H1 (cell line): ENCODE results near the gene PSORS1C1. TPM values are rescaled to one million over a fixed set of nuclear protein-coding genes. Genes with fewer than 3 reads are reported as not detected.

Source experiments
- CTCF ChIA-PET: fragments of 300-600 bp; sonication (Branson Sonifier 250); formaldehyde crosslinking; loops from one replicate; lab custom pipeline; 2021; ENCODE audit not compliant: partially characterized antibody; lab: Charles Lee
- POLR2A ChIA-PET: fragments of 300-600 bp; sonication (Branson Sonifier 250); formaldehyde crosslinking; loops from one replicate; lab custom pipeline; 2021; ENCODE audit warnings: inconsistent platforms; ENCODE audit not compliant: partially characterized antibody; lab: Charles Lee
- DNase-seq, 2 experiments: peaks; one replicate each; pipeline versions ENCODE4 v3.0.0 to v3.0.0-alpha.2; 2010 to 2022; ENCODE audit warnings: low spot score in 2 of 2, low read depth in 1 of 2, mixed read lengths in 1 of 2
- FAIRE-seq: peaks from 2 replicates; lab custom pipeline; 2011; peaks lifted over from hg19 to GRCh38; lab: Jason Lieb, UNC
- H2AFZ ChIP-seq: 2 replicates; pipeline ENCODE4 v1.8.1; 2012; ENCODE audit warnings: low read length, inconsistent platforms
- H2AK5ac ChIP-seq: 2 replicates; pipeline ENCODE4 v1.6.1; 2013; ENCODE audit warnings: low read depth, low read length
- H2BK120ac ChIP-seq: replicated peaks from 2 replicates; pipeline ENCODE3; 2013; ENCODE audit warnings: low read depth, low read length, inconsistent platforms
- H2BK12ac ChIP-seq: 2 replicates; pipeline ENCODE4 v1.6.1; 2013; ENCODE audit warnings: low read depth, low read length
- H2BK15ac ChIP-seq: 2 replicates; pipeline ENCODE4 v1.6.1; 2013; ENCODE audit warnings: low read length
- H2BK20ac ChIP-seq: 2 replicates; pipeline ENCODE4 v1.6.1; 2013; ENCODE audit warnings: low read length
- H2BK5ac ChIP-seq: 2 replicates; pipeline ENCODE4 v1.6.1; 2013; ENCODE audit warnings: low read depth, low read length
- H3K14ac ChIP-seq: 2 replicates; pipeline ENCODE4 v1.6.1; 2013; ENCODE audit warnings: inconsistent platforms; ENCODE audit not compliant: insufficient read length
- H3K18ac ChIP-seq: 2 replicates; pipeline ENCODE4 v1.6.1; 2013; ENCODE audit warnings: low read length; ENCODE audit errors: extremely low read depth
- H3K23ac ChIP-seq: 2 replicates; pipeline ENCODE4 v1.6.1; 2013; ENCODE audit warnings: inconsistent platforms; ENCODE audit not compliant: insufficient read length
- H3K23me2 ChIP-seq: 2 replicates; pipeline ENCODE4 v1.6.1; 2013; ENCODE audit warnings: low read depth, low read length
- H3K27ac ChIP-seq: 2 replicates; pipeline ENCODE4 v1.6.1; 2011; ENCODE audit warnings: low read depth, low read length, inconsistent platforms
- H3K27me3 ChIP-seq, 4 experiments: replicated peaks in 1 of 4; 1 replicate in 1 of 4; 2 replicates in 3 of 4; pipeline versions ENCODE4 v1.6.1 to v1.8.1; 2011 to 2013; ENCODE audit warnings: low read length in 3 of 4, mild to moderate bottlenecking in 3 of 4, inconsistent platforms in 2 of 4, mixed read lengths in 2 of 4, moderate library complexity in 1 of 4; ENCODE audit not compliant: control insufficient read depth in 3 of 4, insufficient read depth in 3 of 4; ENCODE audit errors: extremely low read depth in 1 of 4
- H3K36me3 ChIP-seq, 4 experiments: 2 replicates each; pipeline versions ENCODE4 v1.6.1 to v1.8.1; 2011 to 2013; ENCODE audit warnings: mild to moderate bottlenecking in 4 of 4, low read length in 3 of 4, moderate library complexity in 2 of 4, control low read depth in 1 of 4, inconsistent platforms in 1 of 4; ENCODE audit not compliant: insufficient read depth in 4 of 4, control insufficient read depth in 2 of 4
- H3K4ac ChIP-seq: replicated peaks from 2 replicates; pipeline ENCODE3; 2013; ENCODE audit warnings: low read length, low read depth, mixed read lengths, inconsistent platforms; ENCODE audit not compliant: insufficient read length
- H3K4me1 ChIP-seq, 4 experiments: replicated peaks in 1 of 4; 1 replicate in 1 of 4; 2 replicates in 3 of 4; pipeline versions ENCODE4 v1.6.1 to v1.8.1; 2011 to 2013; ENCODE audit warnings: low read length in 3 of 4, inconsistent platforms in 2 of 4, mixed read lengths in 1 of 4; ENCODE audit not compliant: insufficient read depth in 4 of 4, control insufficient read depth in 3 of 4
- H3K4me2 ChIP-seq, 2 experiments: 2 replicates each; pipeline versions ENCODE4 v1.6.1 to v1.8.1; 2011 to 2013; ENCODE audit warnings: low read depth in 2 of 2, low read length in 2 of 2, control low read depth in 1 of 2, inconsistent platforms in 1 of 2, mild to moderate bottlenecking in 1 of 2; ENCODE audit not compliant: insufficient read depth in 1 of 2
- H3K4me3 ChIP-seq, 4 experiments: fragments of 200-600, 300-600 bp in 1 of 4; sonication (generic), shearing (Covaris generic), sonication (Bioruptor Twin) in 1 of 4; 2 replicates each; pipeline versions ENCODE4 v1.5.1 to v1.8.1; 2011 to 2016; ENCODE audit warnings: low read length in 4 of 4, low read depth in 3 of 4, control low read depth in 2 of 4, inconsistent platforms in 2 of 4, mild to moderate bottlenecking in 2 of 4, mixed read lengths in 1 of 4, moderate library complexity in 1 of 4; ENCODE audit not compliant: insufficient read depth in 2 of 4; ENCODE audit errors: extremely low read depth in 1 of 4
- H3K56ac ChIP-seq: replicated peaks from 2 replicates; pipeline ENCODE3; 2013; ENCODE audit warnings: low read depth, mild to moderate bottlenecking, mixed read lengths, low read length, inconsistent platforms; ENCODE audit not compliant: insufficient read length
- H3K79me1 ChIP-seq: 2 replicates; pipeline ENCODE4 v1.6.1; 2013; ENCODE audit warnings: low read depth, low read length, control low read depth
- H3K79me2 ChIP-seq, 2 experiments: 2 replicates each; pipeline versions ENCODE4 v1.6.1 to v1.8.1; 2012 to 2013; ENCODE audit warnings: low read length in 2 of 2, mild to moderate bottlenecking in 2 of 2, inconsistent platforms in 1 of 2; ENCODE audit not compliant: insufficient read depth in 2 of 2, control insufficient read depth in 1 of 2
- H3K9ac ChIP-seq, 4 experiments: replicated peaks in 1 of 4; 1 replicate in 1 of 4; 2 replicates in 3 of 4; pipeline versions ENCODE4 v1.6.1 to v1.8.1; 2011 to 2013; ENCODE audit warnings: low read depth in 3 of 4, low read length in 3 of 4, control low read depth in 2 of 4, mild to moderate bottlenecking in 2 of 4, moderate library complexity in 2 of 4, inconsistent platforms in 1 of 4; ENCODE audit errors: extremely low read depth in 1 of 4
- H3K9me3 ChIP-seq, 2 experiments: 2 replicates each; pipeline versions ENCODE4 v1.6.1 to v1.8.1; 2012 to 2013; ENCODE audit warnings: mild to moderate bottlenecking in 2 of 2, moderate library complexity in 2 of 2, control low read depth in 1 of 2, inconsistent platforms in 1 of 2, low read depth in 1 of 2, low read length in 1 of 2, mixed read lengths in 1 of 2; ENCODE audit not compliant: insufficient read depth in 2 of 2
- H4K20me1 ChIP-seq, 2 experiments: replicated peaks in 1 of 2; 2 replicates each; pipeline versions ENCODE3 to v1.8.1; 2011 to 2013; ENCODE audit warnings: inconsistent platforms in 2 of 2, low read length in 2 of 2, mild to moderate bottlenecking in 1 of 2; ENCODE audit not compliant: insufficient read depth in 2 of 2, control insufficient read depth in 1 of 2
- H4K5ac ChIP-seq: 2 replicates; pipeline ENCODE4 v1.6.1; 2013; ENCODE audit warnings: low read length, low read depth, mixed read lengths, inconsistent platforms; ENCODE audit not compliant: insufficient read length
- H4K8ac ChIP-seq: 2 replicates; pipeline ENCODE4 v1.8.0; 2013; ENCODE audit warnings: mild to moderate bottlenecking, moderate library complexity, low read length, inconsistent platforms; ENCODE audit not compliant: insufficient read depth; ENCODE audit errors: extremely low read depth
- H4K91ac ChIP-seq: replicated peaks from 2 replicates; pipeline ENCODE3; 2013; ENCODE audit warnings: low read length, mixed read lengths, inconsistent platforms; ENCODE audit not compliant: insufficient read length
- PHF8 ChIP-seq: fragments of 200-600 bp; sonication (generic); conservative IDR thresholded peaks from 2 replicates; pipeline ENCODE4 v1.7.1; 2012; ENCODE audit warnings: low read depth, mild to moderate bottlenecking, inconsistent platforms, low read length, moderate library complexity
- RAD21 ChIP-seq, 2 experiments: IDR thresholded peaks in 1 of 2; conservative IDR thresholded peaks in 1 of 2; 2 replicates each; pipeline ENCODE4 v1.6.1; 2011; ENCODE audit warnings: low read depth in 2 of 2, low read length in 2 of 2, improper control_type of control experiment in 1 of 2, inconsistent platforms in 1 of 2, mild to moderate bottlenecking in 1 of 2, moderate library complexity in 1 of 2
- WGBS, 2 experiments: shearing (Covaris generic) in 1 of 2; methylation state at CpG; one replicate each; pipeline versions ENCODE4 v1.1.6 to v1.1.7; 2013 to 2015; ENCODE audit warnings: low lambda C conversion rate in 2 of 2, mixed read lengths in 2 of 2, inconsistent platforms in 1 of 2, low coverage in 1 of 2, missing lambda C conversion rate in 1 of 2; ENCODE audit not compliant: insufficient replicate concordance in 2 of 2, insufficient coverage in 1 of 2, insufficient read length in 1 of 2; ENCODE audit errors: extremely low coverage in 1 of 2, missing lambda C conversion rate in 1 of 2; 5-methylcytosine and 5-hydroxymethylcytosine counted together
- polyA plus RNA-seq, 7 experiments: library from polyadenylated mRNA; depleted of rRNA in 3 of 7; stranded (reverse) in 5 of 7; unstranded in 2 of 7; fragments of >200 nt in 5 of 7; fragments of 200-250 nt in 2 of 7; gene quantifications; 1 replicate in 5 of 7; 2 replicates in 1 of 7; 4 replicates in 1 of 7; pipeline versions ENCODE4 v1.2.1 to v1.2.3, GENCODE V29; 2011 to 2013; ENCODE audit warnings: missing spikeins in 2 of 7, mixed read lengths in 2 of 7
- total RNA-seq: library from RNA; stranded (reverse); fragmentation: NEBNext Ultra II Directional; extraction: Animal tissue kit (Norgen Biotek cat#: 25700); gene quantifications from 2 replicates; pipeline ENCODE4 v1.2.1, GENCODE V29; 2021
- TF ChIP-seq, protein P1 (sequence below), 3 experiments: IDR thresholded peaks; 1 replicate in 2 of 3; 2 replicates in 1 of 3; pipeline versions ENCODE4 v1.5.1 to v1.6.1; 2011; ENCODE audit warnings: low read length in 3 of 3, mild to moderate bottlenecking in 3 of 3, inconsistent platforms in 2 of 3, low read depth in 1 of 3, moderate library complexity in 1 of 3; ENCODE audit not compliant: insufficient read depth in 1 of 3; ENCODE audit errors: control extremely low read depth in 1 of 3

PSORS1C1 gene
- total and polyA plus RNA-seq, 2 of the 8 experiments (the other 6 are each of a cell fraction or from before 2014, with no cell fraction given) = 0.12 to 0.52 TPM

DNA sequence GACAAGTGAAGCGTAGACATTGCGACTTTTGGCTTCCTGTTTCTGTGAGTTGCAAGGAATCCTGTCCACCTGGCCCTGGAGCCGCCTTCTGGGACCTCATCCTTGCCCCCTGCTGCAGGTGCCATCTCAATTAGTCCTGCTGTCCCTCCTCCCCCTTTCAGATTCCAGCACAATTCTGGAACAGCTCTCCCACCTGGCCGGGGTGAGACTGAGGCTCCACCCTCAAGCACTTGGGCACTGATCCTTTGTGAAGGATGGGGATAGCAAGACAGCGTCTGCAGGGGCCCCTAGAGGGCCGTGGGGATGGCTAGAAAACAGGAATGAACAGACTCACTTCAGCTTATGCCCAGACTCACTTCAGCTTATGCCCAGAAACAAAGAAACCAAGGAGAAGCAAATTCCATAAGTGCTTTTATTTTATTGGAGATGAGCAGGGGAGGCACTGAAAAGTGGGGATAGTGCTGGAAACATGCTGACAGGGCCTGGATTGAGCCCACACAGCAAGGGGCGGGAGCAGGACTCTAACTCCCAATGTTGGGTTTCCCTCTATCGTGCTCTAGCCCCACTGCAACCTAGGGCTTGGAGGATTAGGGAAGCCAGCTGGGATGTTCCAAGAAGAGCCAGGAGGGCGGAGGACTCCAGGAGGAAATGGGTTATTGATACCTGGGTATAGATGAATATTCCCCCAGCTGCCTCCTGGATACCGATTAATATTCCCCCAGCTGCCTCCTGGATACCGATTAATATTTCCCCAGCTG lies 3.6 kb upstream of the PSORS1C1 start:
- Histone ChIP-seq H2BK20ac (no peak overlapping the region), H2AFZ (peak overlapping the region; percentile 46; the same call in 1 of the 2 replicates), H2BK120ac (no peak overlapping the region), H3K27ac (no peak overlapping the region), H3K23me2 (no peaks in the 10 kb centered on the region; the same call in 1 of the 2 replicates), H2BK12ac (no peak overlapping the region), H2BK5ac (no peak overlapping the region), H3K4me1 (peaks cover 0 to 20% (median 8%) of the 10 kb centered on the region in 4 experiments; a peak in 6 of 7 replicates), H2BK15ac (no peak overlapping the region), H3K4me3 (no peak overlapping the region), H3K9me3 (no peaks in the 10 kb centered on the region), H3K27me3 (peaks cover 0 to 11% (median 3%) of the 10 kb centered on the region in 4 experiments; a peak in 3 of 7 replicates), H3K23ac (no peak overlapping the region), H2AK5ac (no peak overlapping the region), H3K36me3 (no peaks in the 10 kb centered on the region), H4K5ac (no peak overlapping the region), H3K14ac (no peak overlapping the region), H4K8ac (no peak overlapping the region), H3K9ac (no peak overlapping the region), H3K79me2 (no peaks in the 10 kb centered on the region), H3K4ac (no peak overlapping the region), H3K56ac (no peak overlapping the region), H3K18ac (no peak overlapping the region), H3K4me2 (peak overlapping the region in 1 of 2 experiments; percentile 20; a peak in 1 of 4 replicates), H3K79me1 (no peaks in the 10 kb centered on the region), H4K20me1 (no peaks in the 10 kb centered on the region), H4K91ac (no peak overlapping the region)
- peak; percentile 5 to 18; a peak in 1 of 4 replicates for TF ChIP-seq RAD21 (IDR thresholded peaks at IDR 0.05 in 1 of 2, conservative IDR thresholded peaks at IDR 0.05 in 1 of 2; ENCODE audit: low read depth in 2 of 2, low read length in 2 of 2)
- TF ChIP-seq, protein P1, sequence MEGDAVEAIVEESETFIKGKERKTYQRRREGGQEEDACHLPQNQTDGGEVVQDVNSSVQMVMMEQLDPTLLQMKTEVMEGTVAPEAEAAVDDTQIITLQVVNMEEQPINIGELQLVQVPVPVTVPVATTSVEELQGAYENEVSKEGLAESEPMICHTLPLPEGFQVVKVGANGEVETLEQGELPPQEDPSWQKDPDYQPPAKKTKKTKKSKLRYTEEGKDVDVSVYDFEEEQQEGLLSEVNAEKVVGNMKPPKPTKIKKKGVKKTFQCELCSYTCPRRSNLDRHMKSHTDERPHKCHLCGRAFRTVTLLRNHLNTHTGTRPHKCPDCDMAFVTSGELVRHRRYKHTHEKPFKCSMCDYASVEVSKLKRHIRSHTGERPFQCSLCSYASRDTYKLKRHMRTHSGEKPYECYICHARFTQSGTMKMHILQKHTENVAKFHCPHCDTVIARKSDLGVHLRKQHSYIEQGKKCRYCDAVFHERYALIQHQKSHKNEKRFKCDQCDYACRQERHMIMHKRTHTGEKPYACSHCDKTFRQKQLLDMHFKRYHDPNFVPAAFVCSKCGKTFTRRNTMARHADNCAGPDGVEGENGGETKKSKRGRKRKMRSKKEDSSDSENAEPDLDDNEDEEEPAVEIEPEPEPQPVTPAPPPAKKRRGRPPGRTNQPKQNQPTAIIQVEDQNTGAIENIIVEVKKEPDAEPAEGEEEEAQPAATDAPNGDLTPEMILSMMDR (IDR thresholded peaks at IDR 0.05; ENCODE audit: control extremely low read depth in 1 of 3, insufficient read depth in 1 of 3, low read depth in 1 of 3, low read length in 3 of 3) = peak in 2 of 3 experiments; percentile 13 to 14; a peak in 2 of 4 replicates
- TF ChIP-seq PHF8 = no peak
- POLR2A ChIA-PET = interaction anchor here (1.0 to 1.3 kb wide), 4 partner anchors 19 to 196 kb away, joined by 3 to 4 read pairs (median 4); no protein-coding TSS in a partner anchor
- DNase-seq (no peak), FAIRE-seq (no peak)
- WGBS, 2 experiments = 68% methylated on average over 10 of the region's 11 CpGs; no CpG with 5 or more reads in 1 of the 2 experiments
- CTCF ChIA-PET = interaction anchor here (0.8 to 10.6 kb wide), 13 partner anchors 9 to 380 kb away, joined by 3 to 187 read pairs (median 4); no protein-coding TSS in a partner anchor
